Gastroesophageal sphincter (tissue), 3 donors: ENCODE measurements around the gene RALGPS2.

Experiments used
- EP300 ChIP-seq: sonication (generic); formaldehyde crosslinking; IDR thresholded peaks from one replicate; pipeline ENCODE4 v1.6.1; 2017; ENCODE audit warnings: antibody characterized with exemption, mild to moderate bottlenecking
- TF ChIP-seq, protein P1 (sequence below), 4 experiments: fragments of 200-600 bp in 2 of 4; fragments of 450-650 bp in 2 of 4; sonication (generic) in 1 of 4; IDR thresholded peaks; one replicate each; pipeline ENCODE4 v1.5.1; 2017 to 2019; ENCODE audit warnings: antibody characterized with exemption in 4 of 4, mild to moderate bottlenecking in 2 of 4, moderate library complexity in 2 of 4

GRCh38 chr1:178870221-178870620 is 145.2 kb downstream of the RALGPS2 start:
- no peak for TF ChIP-seq EP300
- TF ChIP-seq, protein P1, sequence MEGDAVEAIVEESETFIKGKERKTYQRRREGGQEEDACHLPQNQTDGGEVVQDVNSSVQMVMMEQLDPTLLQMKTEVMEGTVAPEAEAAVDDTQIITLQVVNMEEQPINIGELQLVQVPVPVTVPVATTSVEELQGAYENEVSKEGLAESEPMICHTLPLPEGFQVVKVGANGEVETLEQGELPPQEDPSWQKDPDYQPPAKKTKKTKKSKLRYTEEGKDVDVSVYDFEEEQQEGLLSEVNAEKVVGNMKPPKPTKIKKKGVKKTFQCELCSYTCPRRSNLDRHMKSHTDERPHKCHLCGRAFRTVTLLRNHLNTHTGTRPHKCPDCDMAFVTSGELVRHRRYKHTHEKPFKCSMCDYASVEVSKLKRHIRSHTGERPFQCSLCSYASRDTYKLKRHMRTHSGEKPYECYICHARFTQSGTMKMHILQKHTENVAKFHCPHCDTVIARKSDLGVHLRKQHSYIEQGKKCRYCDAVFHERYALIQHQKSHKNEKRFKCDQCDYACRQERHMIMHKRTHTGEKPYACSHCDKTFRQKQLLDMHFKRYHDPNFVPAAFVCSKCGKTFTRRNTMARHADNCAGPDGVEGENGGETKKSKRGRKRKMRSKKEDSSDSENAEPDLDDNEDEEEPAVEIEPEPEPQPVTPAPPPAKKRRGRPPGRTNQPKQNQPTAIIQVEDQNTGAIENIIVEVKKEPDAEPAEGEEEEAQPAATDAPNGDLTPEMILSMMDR (IDR thresholded peaks at IDR 0.05), result no peak
